Stimulated activated CD8-positive, alpha-beta memory T cell treated with anti-CD3 and anti-CD28 coated beads, Interleukin-7, amount 100 ng/mL, for 1 hour (primary cell): ENCODE data around the gene MAP2K7.

Source experiments
- DNase-seq, 2 donors: peaks; one replicate each; pipeline ENCODE4 v3.0.0-alpha.2; 2020; ENCODE audit warnings: low read depth in 2 of 2

MAP2K7 gene

DNA sequence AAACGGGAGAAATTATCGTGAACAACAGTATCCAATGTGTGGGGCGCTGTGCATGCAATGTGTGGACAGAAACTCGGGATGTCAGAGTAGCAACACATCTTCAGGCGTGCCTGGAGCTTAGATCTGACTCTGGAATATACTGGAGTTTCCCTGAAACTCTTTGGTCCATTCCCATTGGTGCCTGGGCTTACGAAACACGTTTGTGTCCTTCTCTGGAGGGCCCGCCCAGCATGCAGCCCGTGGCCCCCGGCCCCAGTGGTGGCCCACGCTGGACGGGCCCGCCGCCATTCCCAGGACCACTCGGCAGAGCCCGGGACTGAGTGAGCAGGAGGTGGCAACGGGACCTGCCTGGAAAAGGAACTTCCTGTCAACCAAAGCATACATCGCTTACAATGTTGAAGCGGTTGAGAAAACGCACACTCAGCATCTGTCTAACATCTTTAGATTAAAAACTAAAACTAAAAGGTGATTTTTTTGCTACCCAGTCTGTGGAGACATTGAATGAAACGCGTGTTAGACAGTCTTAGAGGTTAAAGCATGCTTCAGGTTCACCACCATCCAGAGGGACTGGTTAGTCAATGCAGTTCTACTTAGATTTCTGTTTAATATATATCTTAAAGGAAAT is 59.1 kb downstream of the MAP2K7 start:
- DNase-seq, result no peak

DNA sequence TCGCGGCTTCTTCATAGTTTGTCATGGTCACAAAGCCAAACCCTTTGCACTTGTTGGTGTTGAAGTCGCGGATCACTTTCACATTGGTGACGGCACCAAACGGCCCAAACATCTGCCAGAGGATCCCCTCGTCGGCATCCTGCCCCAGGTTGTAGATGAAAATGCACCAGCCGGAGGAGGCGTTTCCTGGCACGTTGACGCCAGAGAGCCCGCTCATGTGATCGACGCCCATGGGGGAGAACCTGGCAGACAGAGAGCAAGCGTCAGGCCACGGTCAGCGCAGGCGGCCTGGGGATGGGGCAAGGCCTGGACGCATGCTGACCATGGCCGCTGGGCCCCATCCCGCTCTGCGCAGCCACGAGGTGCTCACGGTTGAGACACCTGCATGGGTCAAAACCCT is 59.9 kb downstream of the MAP2K7 start:
- no peak for DNase-seq
